Motor neuron (in vitro differentiated cells): ENCODE data around the gene RAD51B. TPM values are rescaled to one million over a fixed set of nuclear protein-coding genes. Genes with fewer than 3 reads are reported as not detected.
A peak's percentile ranks its signal among the peaks of the same experiment; 100 is the strongest.

ENCODE experiments used
- ATAC-seq, 8 experiments: fragments of 200-7000 bp; cut with Tn5 transposase; replicated peaks in 6 of 8; 2 replicates each; pipeline ENCODE4 v1.8.0; 2021; ENCODE audit warnings: mild to moderate bottlenecking in 8 of 8, moderate library complexity in 8 of 8
- H3K27ac ChIP-seq, 2 donors: fragments of 250-450 bp; sonication (Bioruptor Pico); 2 replicates each; pipeline ENCODE4 v1.9.0; 2021; ENCODE audit warnings: antibody characterized with exemption in 2 of 2, mild to moderate bottlenecking in 2 of 2, moderate library complexity in 1 of 2
- H3K4me1 ChIP-seq, 2 donors: fragments of 250-450 bp; sonication (Bioruptor Pico); replicated peaks in 1 of 2; 2 replicates each; pipeline ENCODE4 v1.6.1; 2021; ENCODE audit warnings: antibody characterized with exemption in 2 of 2, mild to moderate bottlenecking in 2 of 2, moderate library complexity in 1 of 2
- H3K4me3 ChIP-seq, 5 donors: fragments of 250-450 bp; sonication (Bioruptor Pico); 2 replicates each; pipeline ENCODE4 v1.9.0; 2021; ENCODE audit warnings: antibody characterized with exemption in 5 of 5, mild to moderate bottlenecking in 5 of 5, moderate library complexity in 4 of 5
- WGBS, 10 experiments: fragments of 450-650 bp; shearing (Covaris generic); methylation state at CpG; one replicate each; pipeline ENCODE4 v1.0.0; 2022; 5-methylcytosine and 5-hydroxymethylcytosine counted together
- in situ Hi-C, 9 experiments: fragments of 400-800 bp; cut with MboI; loops; one replicate each; pipeline ENCODE4 v1.15.0; 2021; ENCODE audit warnings: low sequenced_read_pairs in 9 of 9, low pct_unique_long_range_greater_than_20kb in 2 of 9; ENCODE audit not compliant: unreplicated experiment in 9 of 9
- total RNA-seq, 8 experiments: library from RNA; unstranded; fragments of 300-600 nt; gene quantifications; 2 replicates each; pipeline versions ENCODE4 v1.2.3 to v1.2.4, GENCODE V29; 2022

RAD51B gene
- total RNA-seq, 8 experiments from 2014 or later, result 5.4 to 37.7 (median 11.0) TPM

- H3K27ac ChIP-seq, result no peak overlapping the region
- H3K4me1 ChIP-seq, result peaks cover 0 to 13% of the 10 kb centered on the region in 2 donors
- 70 to 100% (median 86%) methylated on average over 1 to 3 of the region's 4 CpGs; no CpG with 5 or more reads in 5 of the 10 experiments for WGBS, 10 experiments
- H3K4me3 ChIP-seq, result no peak overlapping the region
- no peak for ATAC-seq
- in situ Hi-C loops, result no loop called here
These were observed 526.2 kb downstream of the RAD51B start for GRCh38 chr14:68345738-68346137.

- ATAC-seq, result no peak
- H3K4me3 ChIP-seq, result no peak overlapping the region
- 79 to 100% (median 94%) methylated on average over 1 to 5 of the region's 5 CpGs; no CpG with 5 or more reads in 1 of the 10 experiments for WGBS, 10 experiments
- in situ Hi-C loops, result no loop called here
- H3K27ac ChIP-seq, result no peak overlapping the region
- H3K4me1 ChIP-seq, result peaks cover 0 to 16% of the 10 kb centered on the region in 2 donors
These were observed 527.2 kb downstream of the RAD51B start for GRCh38 chr14:68346556-68347343.

- Histone ChIP-seq H3K4me3 (no peak overlapping the region), H3K4me1 (peaks cover 0 to 16% of the 10 kb centered on the region in 2 donors), H3K27ac (no peak overlapping the region)
- WGBS, 10 experiments, result 35 to 96% (median 76%) methylated on average over 2 to 8 of the region's 8 CpGs
- ATAC-seq, result peak in 6 of 8 experiments; percentile 24 to 80 (median 63)
- in situ Hi-C loops, result no loop called here
These were observed 530.5 kb downstream of the RAD51B start for GRCh38 chr14:68349900-68350629.

DNA sequence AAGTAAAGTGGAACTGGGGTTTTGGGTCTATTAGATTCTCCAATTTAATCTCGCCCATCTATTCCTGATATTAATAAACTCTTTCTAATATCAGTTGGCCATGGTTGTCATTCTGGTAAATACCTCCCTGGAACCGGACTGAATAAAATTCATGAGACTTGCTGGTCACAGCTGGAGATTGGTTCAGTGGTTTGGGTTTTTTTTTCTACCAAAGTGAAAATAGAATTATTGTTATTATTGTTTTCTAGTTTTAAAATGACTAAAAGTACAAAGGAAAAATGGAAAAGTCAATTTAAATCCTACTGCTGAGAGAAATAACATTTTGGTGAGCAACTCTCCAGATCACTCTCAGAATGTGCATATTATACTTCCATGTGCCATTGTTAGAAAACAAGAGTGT is 535.8 kb downstream of the RAD51B start:
- H3K4me3 ChIP-seq, result no peak overlapping the region
- WGBS, 10 experiments, result 83 to 100% (median 100%) methylated on average over 1 to 2 of the region's 2 CpGs; no CpG with 5 or more reads in 1 of the 10 experiments
- no peak overlapping the region for H3K27ac ChIP-seq
- ATAC-seq, result no peak
- in situ Hi-C loops, result no loop called here
- H3K4me1 ChIP-seq, result peaks cover 3 to 6% of the 10 kb centered on the region in 2 donors

DNA sequence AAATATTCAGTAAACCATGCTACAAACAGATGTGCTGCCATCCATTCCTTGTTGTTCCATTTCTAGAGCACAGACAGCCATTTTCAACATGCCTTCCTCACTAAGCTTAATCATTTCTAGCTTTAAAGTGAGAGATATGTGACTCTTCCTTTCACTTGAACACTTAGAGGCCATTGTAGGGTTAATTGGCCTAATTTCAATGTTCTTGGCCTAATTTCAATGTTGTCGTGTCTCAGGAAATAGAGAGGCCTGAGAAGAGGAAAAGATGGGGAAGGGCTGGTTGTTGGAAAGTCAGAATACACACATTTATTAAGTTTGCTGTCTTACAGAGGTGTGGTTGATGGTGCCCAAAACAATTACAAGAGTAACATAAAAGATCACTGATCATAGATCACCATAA is 538.2 kb downstream of the RAD51B start:
- in situ Hi-C loops, result no loop called here
- 50 to 100% (median 67%) methylated on average over 1 of the region's 1 CpG; no CpG with 5 or more reads in 6 of the 10 experiments for WGBS, 10 experiments

GRCh38 chr14:68358500-68358899 is 538.9 kb downstream of the RAD51B start:
- no peak overlapping the region for H3K27ac ChIP-seq
- 67 to 100% (median 82%) methylated on average over 1 of the region's 1 CpG; no CpG with 5 or more reads in 4 of the 10 experiments for WGBS, 10 experiments
- in situ Hi-C loops, result no loop called here

More for the DNA sequence above, 538.2 kb downstream of the RAD51B start:
- Histone ChIP-seq H3K27ac (no peak overlapping the region), H3K4me3 (no peak overlapping the region), H3K4me1 (peaks cover 2 to 4% of the 10 kb centered on the region in 2 donors)
- no peak for ATAC-seq

DNA sequence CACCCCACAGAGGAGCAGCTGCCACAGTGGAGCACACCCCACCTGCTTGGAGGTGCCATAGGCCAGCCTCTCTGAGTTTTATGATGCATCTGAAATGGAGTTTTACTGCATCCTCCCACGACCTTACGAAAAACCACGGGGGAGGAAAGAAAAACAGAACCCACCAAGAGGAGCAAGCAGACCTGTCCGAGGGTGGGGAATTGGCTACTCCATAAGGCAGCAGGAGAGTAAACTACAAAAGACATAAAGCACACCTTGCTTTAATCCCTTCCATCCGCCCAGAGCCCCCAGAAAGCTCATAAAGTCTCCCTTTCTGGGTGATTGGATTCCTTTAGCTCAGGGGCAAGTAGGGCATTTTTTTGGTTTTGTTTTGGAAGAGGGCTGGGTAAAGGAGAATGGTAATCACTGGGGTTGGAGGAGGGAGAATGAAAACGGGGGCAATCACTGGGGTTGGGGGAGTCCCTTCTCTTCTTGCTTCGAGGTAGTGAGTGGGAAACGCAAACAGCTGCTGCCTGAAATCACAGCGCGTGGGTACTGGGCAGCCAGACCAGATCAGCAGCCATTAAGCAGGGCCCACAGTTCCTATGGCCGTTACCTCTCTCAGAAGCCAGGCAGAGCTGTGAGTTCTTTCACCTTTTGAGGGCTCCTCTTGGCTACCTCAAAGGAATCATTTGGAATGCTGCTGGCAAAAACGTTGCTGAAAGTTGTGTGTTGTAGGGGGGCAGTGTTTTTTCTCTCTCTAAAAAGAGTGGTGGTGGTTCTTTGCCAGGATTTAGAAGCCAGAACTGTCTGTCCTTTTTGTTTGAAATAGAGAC is 539.6 kb downstream of the RAD51B start:
- Histone ChIP-seq H3K4me1 (peaks cover 16 to 18% of the 10 kb centered on the region in 2 donors), H3K27ac (no peak overlapping the region), H3K4me3 (no peak overlapping the region)
- in situ Hi-C loops, result no loop called here
- no peak for ATAC-seq
- 30 to 96% (median 71%) methylated on average over 2 to 11 of the region's 12 CpGs; no CpG with 5 or more reads in 3 of the 10 experiments for WGBS, 10 experiments

More at GRCh38 chr14:68358500-68358899, 538.9 kb downstream of the RAD51B start:
- Histone ChIP-seq H3K4me1 (peaks cover 9 to 12% of the 10 kb centered on the region in 2 donors), H3K4me3 (no peak overlapping the region)
- no peak for ATAC-seq

GRCh38 chr14:68359837-68360552 is 540.4 kb downstream of the RAD51B start:
- ATAC-seq, result peak in 3 of 8 experiments; percentile 67 to 100 (median 99)
- peaks cover 23 to 24% of the 10 kb centered on the region in 2 donors for H3K4me1 ChIP-seq
- H3K27ac ChIP-seq, result no peak overlapping the region
- H3K4me3 ChIP-seq, result no peak overlapping the region
- in situ Hi-C loops, result no loop called here
- 20 to 82% (median 56%) methylated on average over 1 to 7 of the region's 8 CpGs; no CpG with 5 or more reads in 1 of the 10 experiments for WGBS, 10 experiments

GRCh38 chr14:68361231-68361630 is 541.7 kb downstream of the RAD51B start:
- Histone ChIP-seq H3K27ac (no peak overlapping the region), H3K4me3 (no peak overlapping the region), H3K4me1 (peaks cover 28 to 30% of the 10 kb centered on the region in 2 donors)
- 95 to 100% (median 100%) methylated on average over 1 to 2 of the region's 2 CpGs; no CpG with 5 or more reads in 3 of the 10 experiments for WGBS, 10 experiments
- ATAC-seq, result no peak
- in situ Hi-C loops, result no loop called here

- Histone ChIP-seq H3K4me1 (peaks cover 37 to 42% of the 10 kb centered on the region in 2 donors), H3K27ac (no peak overlapping the region), H3K4me3 (no peak overlapping the region)
- no peak for ATAC-seq
- in situ Hi-C loops, result no loop called here
- 33 to 100% (median 71%) methylated on average over 1 to 4 of the region's 4 CpGs; no CpG with 5 or more reads in 1 of the 10 experiments for WGBS, 10 experiments
These were observed 543.3 kb downstream of the RAD51B start for GRCh38 chr14:68362846-68363245.

DNA sequence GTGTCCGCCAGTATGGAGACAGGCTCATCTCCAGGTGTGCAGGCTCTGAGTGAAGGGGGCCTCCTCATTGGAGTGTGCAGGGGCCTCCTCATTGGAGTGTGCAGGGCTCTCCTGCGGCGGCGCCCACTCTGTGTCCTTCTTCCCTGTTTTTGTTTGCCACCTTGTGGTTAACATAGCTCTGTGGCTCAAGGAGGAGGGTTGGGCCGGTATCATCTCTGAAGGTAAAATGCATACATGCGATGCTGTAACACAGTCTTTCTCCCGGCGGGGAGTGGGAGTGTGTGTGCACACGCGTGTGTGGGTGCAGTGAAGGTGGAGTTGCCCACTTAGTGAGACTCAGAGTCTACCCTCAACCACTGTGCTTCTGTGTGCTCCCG is 543.9 kb downstream of the RAD51B start:
- in situ Hi-C loops, result no loop called here
- Histone ChIP-seq H3K27ac (peak overlapping the region; percentile 91 to 96), H3K4me3 (peak overlapping the region in 2 of 5 donors; percentile 10 to 26), H3K4me1 (peaks cover 37 to 42% of the 10 kb centered on the region in 2 donors)
- 17 to 100% (median 90%) methylated on average over 1 to 8 of the region's 11 CpGs; no CpG with 5 or more reads in 3 of the 10 experiments for WGBS, 10 experiments
- ATAC-seq, result peak in 5 of 8 experiments; percentile 45 to 68 (median 57)
